ENCODE results near the gene ABL2. TPM values are rescaled to one million over a fixed set of nuclear protein-coding genes. Genes with fewer than 3 reads are reported as not detected.
"Not testable (repeated sequence)": the region's sequence is repeated elsewhere in the genome, so short reads cannot be mapped to it uniquely, and the experiment has no call there.

Gene ABL2
- total and polyA plus RNA-seq, 2 donors (not counting 1 experiment from before 2014, with no cell fraction given), result 2.6 to 20.0 TPM

- CTCF ChIA-PET, result no interaction called here
These were observed 52.3 kb downstream of the ABL2 start for GRCh38 chr1:179177182-179177581.

DNA sequence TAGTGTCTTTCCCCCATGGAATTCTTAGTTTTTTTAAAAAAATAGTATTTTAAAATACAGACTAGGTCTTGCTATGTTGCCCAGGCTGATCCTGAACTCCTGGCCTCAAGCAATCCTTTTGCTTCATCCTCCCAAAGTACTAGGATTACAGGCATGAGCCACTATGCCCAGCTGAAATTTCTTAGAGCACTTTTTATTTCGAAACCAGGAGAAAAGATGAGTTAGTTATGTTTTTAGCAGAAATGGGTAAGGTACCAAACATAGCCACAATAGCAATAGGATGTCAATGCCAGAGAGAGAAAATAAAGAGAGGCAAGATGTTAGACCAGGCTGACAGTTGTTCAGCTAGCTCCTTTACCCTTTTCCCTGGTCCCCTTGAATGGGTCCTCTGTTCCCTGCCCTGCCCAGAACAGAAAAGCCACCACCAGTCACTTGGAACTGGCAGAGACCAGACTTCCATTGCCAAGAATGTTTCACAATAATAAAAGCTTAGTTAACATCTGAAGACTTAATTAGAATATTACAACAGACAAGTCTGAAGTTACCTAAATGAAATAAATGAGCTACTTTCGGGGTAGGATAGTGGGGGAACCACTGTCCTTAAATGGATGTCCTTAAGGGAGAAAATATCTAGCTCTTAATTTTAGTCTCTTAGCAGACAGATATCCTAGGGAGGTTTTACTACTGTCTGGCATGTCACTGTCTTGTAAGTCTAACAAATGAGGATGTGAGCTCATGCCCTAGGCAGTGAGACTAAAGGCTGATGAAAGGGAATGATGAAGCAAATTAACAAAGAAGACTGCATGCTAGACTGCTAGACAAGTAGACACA, 54.3 kb downstream of the ABL2 start:
- Histone ChIP-seq H3K9ac (ENCODE audit: low read length) (no peak overlapping the region), H3K4me3 (ENCODE audit: control extremely low read depth in 1 of 5, extremely low read depth in 1 of 5, insufficient read depth in 1 of 5, low read depth in 2 of 5, low read length in 4 of 5) (no peak overlapping the region), H3K27me3 (replicated peaks in 1 of 4; ENCODE audit: control extremely low read depth in 1 of 4, control insufficient read depth in 3 of 4, insufficient read depth in 4 of 4, low read length in 3 of 4) (no peaks in the 10 kb centered on the region), H3K4me1 (ENCODE audit: control insufficient read depth in 2 of 2, insufficient read depth in 2 of 2, low read length in 2 of 2) (no peaks in the 10 kb centered on the region), H2AFZ (ENCODE audit: insufficient read depth, low read depth, low read length, poor library complexity, severe bottlenecking) (no peak overlapping the region), H3K36me3 (replicated peaks in 1 of 2; ENCODE audit: control extremely low read depth in 1 of 2, control insufficient read depth in 1 of 2, extremely low read depth in 1 of 2, insufficient read depth in 2 of 2, low read length in 1 of 2) (no peaks in the 10 kb centered on the region), H3K27ac (ENCODE audit: low read length in 2 of 2) (no peak overlapping the region), H3K9me3 (ENCODE audit: control extremely low read depth in 1 of 3, control insufficient read depth in 2 of 3, insufficient read depth in 1 of 3, low read length in 2 of 3) (no peaks in the 10 kb centered on the region), H4K20me1 (ENCODE audit: control insufficient read depth, insufficient read depth, low read length, poor library complexity, severe bottlenecking) (no peaks in the 10 kb centered on the region), H3K4me2 (replicated peaks; ENCODE audit: low read depth, low read length, poor library complexity, severe bottlenecking) (no peak overlapping the region), H3K79me2 (ENCODE audit: control insufficient read depth, insufficient read depth, low read length) (peaks cover 20% of the 10 kb centered on the region)
- Mint-ChIP-seq H3K27me3 (no peaks in the 10 kb centered on the region), H3K4me1 (peaks cover 3% of the 10 kb centered on the region), H3K9me3 (ENCODE audit: insufficient read depth) (no peaks in the 10 kb centered on the region), H3K4me3 (no peak overlapping the region), H3K27ac (no peak overlapping the region)
- TF ChIP-seq, protein P1, sequence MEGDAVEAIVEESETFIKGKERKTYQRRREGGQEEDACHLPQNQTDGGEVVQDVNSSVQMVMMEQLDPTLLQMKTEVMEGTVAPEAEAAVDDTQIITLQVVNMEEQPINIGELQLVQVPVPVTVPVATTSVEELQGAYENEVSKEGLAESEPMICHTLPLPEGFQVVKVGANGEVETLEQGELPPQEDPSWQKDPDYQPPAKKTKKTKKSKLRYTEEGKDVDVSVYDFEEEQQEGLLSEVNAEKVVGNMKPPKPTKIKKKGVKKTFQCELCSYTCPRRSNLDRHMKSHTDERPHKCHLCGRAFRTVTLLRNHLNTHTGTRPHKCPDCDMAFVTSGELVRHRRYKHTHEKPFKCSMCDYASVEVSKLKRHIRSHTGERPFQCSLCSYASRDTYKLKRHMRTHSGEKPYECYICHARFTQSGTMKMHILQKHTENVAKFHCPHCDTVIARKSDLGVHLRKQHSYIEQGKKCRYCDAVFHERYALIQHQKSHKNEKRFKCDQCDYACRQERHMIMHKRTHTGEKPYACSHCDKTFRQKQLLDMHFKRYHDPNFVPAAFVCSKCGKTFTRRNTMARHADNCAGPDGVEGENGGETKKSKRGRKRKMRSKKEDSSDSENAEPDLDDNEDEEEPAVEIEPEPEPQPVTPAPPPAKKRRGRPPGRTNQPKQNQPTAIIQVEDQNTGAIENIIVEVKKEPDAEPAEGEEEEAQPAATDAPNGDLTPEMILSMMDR (IDR thresholded peaks at IDR 0.05), result no peak
- TF ChIP-seq EZH2 (IDR thresholded peaks at IDR 0.05; ENCODE audit: borderline replicate concordance, insufficient read depth, low read depth, low read length, poor library complexity, severe bottlenecking), result no peak
- no peak for DNase-seq
- ChIA-PET POLR2A (no interaction called here), CTCF (interaction anchor here (0.5 kb wide), 1 partner anchor 73 kb away, joined by 3 read pairs; no protein-coding TSS in a partner anchor)
- no CpG with 5 or more reads among the region's 2 CpGs for WGBS (ENCODE audit: insufficient coverage)
- no peak for ATAC-seq (ENCODE audit: low read depth)
- intact Hi-C loops (cut with micrococcal nuclease), result no loop called here

More at GRCh38 chr1:179177182-179177581, 52.3 kb downstream of the ABL2 start:
- no peak overlapping the region for H3K27ac Mint-ChIP-seq
- no peak for TF ChIP-seq EZH2 (IDR thresholded peaks at IDR 0.05; ENCODE audit: borderline replicate concordance, insufficient read depth, low read depth, low read length, poor library complexity, severe bottlenecking)
- TF ChIP-seq, protein P1 (IDR thresholded peaks at IDR 0.05), result no peak
- H3K27me3 ChIP-seq (replicated peaks in 1 of 4; ENCODE audit: control extremely low read depth in 1 of 4, control insufficient read depth in 3 of 4, insufficient read depth in 4 of 4, low read length in 3 of 4), result no peaks in the 10 kb centered on the region
- H3K9me3 ChIP-seq (ENCODE audit: control extremely low read depth in 1 of 3, control insufficient read depth in 2 of 3, insufficient read depth in 1 of 3, low read length in 2 of 3), result no peaks in the 10 kb centered on the region
- peaks cover 4% of the 10 kb centered on the region for H3K4me1 Mint-ChIP-seq
- H3K79me2 ChIP-seq (ENCODE audit: control insufficient read depth, insufficient read depth, low read length), result peaks cover 21% of the 10 kb centered on the region
- H3K27me3 Mint-ChIP-seq, result no peaks in the 10 kb centered on the region
- no peak overlapping the region for H3K4me2 ChIP-seq (replicated peaks; ENCODE audit: low read depth, low read length, poor library complexity, severe bottlenecking)
- H3K36me3 ChIP-seq (replicated peaks in 1 of 2; ENCODE audit: control extremely low read depth in 1 of 2, control insufficient read depth in 1 of 2, extremely low read depth in 1 of 2, insufficient read depth in 2 of 2, low read length in 1 of 2), result no peaks in the 10 kb centered on the region
- ATAC-seq (ENCODE audit: low read depth), result no peak
- H3K4me3 ChIP-seq (ENCODE audit: control extremely low read depth in 1 of 5, extremely low read depth in 1 of 5, insufficient read depth in 1 of 5, low read depth in 2 of 5, low read length in 4 of 5), result no peak overlapping the region
- intact Hi-C loops (cut with micrococcal nuclease), result no loop called here
- H3K4me3 Mint-ChIP-seq, result no peak overlapping the region
- no peak overlapping the region for H3K9ac ChIP-seq (ENCODE audit: low read length)
- no peaks in the 10 kb centered on the region for H4K20me1 ChIP-seq (ENCODE audit: control insufficient read depth, insufficient read depth, low read length, poor library complexity, severe bottlenecking)
- POLR2A ChIA-PET, result no interaction called here
- no peaks in the 10 kb centered on the region for H3K9me3 Mint-ChIP-seq (ENCODE audit: insufficient read depth)
- no peak overlapping the region for H2AFZ ChIP-seq (ENCODE audit: insufficient read depth, low read depth, low read length, poor library complexity, severe bottlenecking)
- H3K4me1 ChIP-seq (ENCODE audit: control insufficient read depth in 2 of 2, insufficient read depth in 2 of 2, low read length in 2 of 2), result no peaks in the 10 kb centered on the region
- DNase-seq, result no peak
- H3K27ac ChIP-seq (ENCODE audit: low read length in 2 of 2), result no peak overlapping the region
- WGBS (ENCODE audit: insufficient coverage), result 86% methylated on average over 2 of the region's 2 CpGs

DNA sequence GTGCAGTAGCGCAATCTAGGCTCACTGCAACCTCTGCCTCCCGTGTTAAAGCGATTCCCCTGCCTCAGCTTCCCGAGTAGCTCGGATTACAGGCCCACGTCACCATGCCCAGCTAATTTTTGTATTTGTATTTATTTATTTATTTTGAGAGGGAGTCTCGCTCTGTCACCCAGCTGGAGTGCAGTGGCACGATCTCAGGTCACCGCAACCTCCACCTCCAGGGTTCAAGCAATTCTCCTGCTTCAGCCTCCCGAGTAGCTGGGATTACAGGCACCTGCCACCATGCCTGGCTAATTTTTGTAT, 59.1 kb downstream of the ABL2 start:
- H3K4me1 ChIP-seq (ENCODE audit: control insufficient read depth in 2 of 2, insufficient read depth in 2 of 2, low read length in 2 of 2); H3K9me3 ChIP-seq (ENCODE audit: control extremely low read depth in 1 of 3, control insufficient read depth in 2 of 3, insufficient read depth in 1 of 3, low read length in 2 of 3); H4K20me1 ChIP-seq (ENCODE audit: control insufficient read depth, insufficient read depth, low read length, poor library complexity, severe bottlenecking); H3K4me2 ChIP-seq (replicated peaks; ENCODE audit: low read depth, low read length, poor library complexity, severe bottlenecking); H3K4me3 Mint-ChIP-seq; H2AFZ ChIP-seq (ENCODE audit: insufficient read depth, low read depth, low read length, poor library complexity, severe bottlenecking); H3K27me3 Mint-ChIP-seq; H3K27ac ChIP-seq (ENCODE audit: low read length in 2 of 2); intact Hi-C loops (cut with micrococcal nuclease); H3K4me3 ChIP-seq (ENCODE audit: control extremely low read depth in 1 of 5, extremely low read depth in 1 of 5, insufficient read depth in 1 of 5, low read depth in 2 of 5, low read length in 4 of 5); H3K27me3 ChIP-seq (replicated peaks in 1 of 4; ENCODE audit: control extremely low read depth in 1 of 4, control insufficient read depth in 3 of 4, insufficient read depth in 4 of 4, low read length in 3 of 4); H3K9me3 Mint-ChIP-seq (ENCODE audit: insufficient read depth); H3K36me3 ChIP-seq (replicated peaks in 1 of 2; ENCODE audit: control extremely low read depth in 1 of 2, control insufficient read depth in 1 of 2, extremely low read depth in 1 of 2, insufficient read depth in 2 of 2, low read length in 1 of 2); POLR2A ChIA-PET; ATAC-seq (ENCODE audit: low read depth); H3K27ac Mint-ChIP-seq; DNase-seq; H3K9ac ChIP-seq (ENCODE audit: low read length): not testable (repeated sequence)
- H3K79me2 ChIP-seq (ENCODE audit: control insufficient read depth, insufficient read depth, low read length), result peaks cover 20% of the 10 kb centered on the region
- 92% methylated on average over 7 of the region's 10 CpGs for WGBS (ENCODE audit: insufficient coverage)
- H3K4me1 Mint-ChIP-seq, result peaks cover 19% of the 10 kb centered on the region
- CTCF ChIA-PET, result interaction anchor here (0.6 kb wide), 1 partner anchor 157 kb away, joined by 3 read pairs; no protein-coding TSS in a partner anchor

Data from B cell (primary cell).